Sciatic nerve (tissue), 2 donors: Measurements from ENCODE around the gene NPEPPS. TPM values are rescaled to one million over a fixed set of nuclear protein-coding genes. Genes with fewer than 3 reads are reported as not detected.
"Not testable (repeated sequence)": the region's sequence is repeated elsewhere in the genome, so short reads cannot be mapped to it uniquely, and the experiment has no call there.

ENCODE experiments used
- ATAC-seq: fragments of 200-7000 bp; cut with Tn5 transposase; one replicate; pipeline ENCODE4 v1.9.1; 2020; ENCODE audit warnings: mild to moderate bottlenecking, moderate library complexity
- DNase-seq: peaks from one replicate; pipeline ENCODE4 v3.0.0-alpha.2; 2020; ENCODE audit warnings: low spot score
- intact Hi-C: fragments of 100-400 bp; cut with DNase I; formaldehyde crosslinking; loops from one replicate; pipeline ENCODE4 v1.14.2; 2022
- total RNA-seq: library from RNA; stranded (reverse); fragmentation: NEBNext Ultra II Directional; extraction: Animal tissue kit (Norgen Biotek cat#: 25700); gene quantifications from one replicate; pipeline ENCODE4 v1.2.1, GENCODE V29; 2021
- donor health status: DM: no; HTN: no; CAD: no.
- donor health status: DM: no; HTN: no; CAD: no.

The NPEPPS gene
- total RNA-seq, 1 donor from 2014 or later: 142 TPM

DNA sequence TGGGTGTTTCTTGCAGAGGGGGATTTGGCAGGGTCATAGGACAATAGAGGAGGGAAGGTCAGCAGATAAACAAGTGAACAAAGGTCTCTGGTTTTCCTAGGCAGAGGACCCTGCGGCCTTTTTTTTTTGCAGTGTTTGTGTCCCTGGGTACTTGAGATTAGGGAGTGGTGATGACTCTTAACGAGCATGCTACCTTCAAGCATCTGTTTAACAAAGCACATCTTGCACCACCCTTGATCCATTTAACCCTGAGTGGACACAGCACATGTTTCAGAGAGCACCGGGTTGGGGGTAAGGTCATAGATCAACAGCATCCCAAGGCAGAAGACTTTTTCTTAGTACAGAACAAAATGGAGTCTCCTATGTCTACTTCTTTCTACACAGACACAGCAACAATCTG is 25.2 kb downstream of the NPEPPS start:
- DNase-seq, intact Hi-C loops, ATAC-seq: not testable (repeated sequence)

- ATAC-seq, DNase-seq, intact Hi-C loops: not testable (repeated sequence)
These were observed 29.7 kb downstream of the NPEPPS start for GRCh38 chr17:47560517-47561043.

DNA sequence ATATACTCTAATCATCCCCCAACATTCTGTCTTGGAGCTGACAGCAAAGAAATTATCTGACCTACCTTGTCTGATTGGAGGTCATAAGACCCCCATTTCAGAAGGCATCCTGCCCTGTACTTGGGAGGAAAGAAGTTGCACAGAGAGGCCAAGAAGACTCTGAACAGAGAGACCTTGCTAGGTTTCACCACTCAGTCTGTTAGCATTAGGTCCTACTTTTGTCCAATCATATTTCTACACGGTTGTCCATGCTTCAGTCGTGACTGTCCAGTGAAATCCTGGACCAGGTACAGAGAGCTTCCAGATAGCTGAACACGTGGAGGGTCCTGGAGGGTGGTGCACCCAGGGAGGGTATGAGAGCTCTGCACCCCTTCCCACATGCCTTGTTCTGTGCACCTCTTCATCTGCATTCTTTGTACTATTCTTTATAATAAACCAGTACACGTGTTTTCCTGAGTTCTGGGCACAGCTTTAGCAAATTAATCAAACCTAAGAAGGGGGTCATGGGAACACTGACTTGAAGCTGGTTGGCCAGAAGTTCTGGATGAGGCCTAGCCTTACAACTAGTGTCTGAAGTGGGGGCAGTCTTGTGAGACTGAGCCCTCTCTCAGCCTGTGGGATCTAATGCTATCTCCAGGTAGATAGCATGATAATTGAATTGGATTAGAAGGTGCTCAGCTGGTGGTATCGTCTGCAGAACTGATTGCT is 30.9 kb downstream of the NPEPPS start:
- ATAC-seq, intact Hi-C loops, DNase-seq: not testable (repeated sequence)

GRCh38 chr17:47562406-47562705 is 31.4 kb downstream of the NPEPPS start:
- DNase-seq, ATAC-seq, intact Hi-C loops: not testable (repeated sequence)

- DNase-seq, intact Hi-C loops, ATAC-seq: not testable (repeated sequence)
These were observed 36.4 kb downstream of the NPEPPS start for GRCh38 chr17:47567261-47567660.

DNA sequence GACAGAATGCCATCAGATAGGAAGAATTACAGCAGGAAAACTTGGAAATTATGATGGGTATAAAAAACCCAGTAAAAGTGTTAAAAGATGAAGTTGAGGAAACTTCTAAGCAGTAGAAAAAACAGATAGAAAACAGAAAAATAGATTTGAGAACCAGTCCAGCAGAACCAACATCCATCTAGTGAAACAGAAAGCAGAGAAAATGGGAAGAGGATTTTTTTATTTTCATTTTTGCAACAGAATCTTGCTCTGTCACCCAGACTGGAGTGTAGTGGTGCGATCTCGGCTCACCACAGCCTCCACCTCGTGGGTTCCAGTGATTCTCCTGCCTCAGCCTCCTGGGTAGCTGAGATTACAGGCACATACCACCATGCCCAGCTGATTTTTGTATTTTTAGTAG is 41.7 kb downstream of the NPEPPS start:
- ATAC-seq, DNase-seq, intact Hi-C loops: not testable (repeated sequence)

- ATAC-seq, intact Hi-C loops, DNase-seq: not testable (repeated sequence)
These were observed 51.5 kb downstream of the NPEPPS start for GRCh38 chr17:47582416-47582815.

GRCh38 chr17:47586378-47587055 is 55.6 kb downstream of the NPEPPS start:
- intact Hi-C loops, ATAC-seq, DNase-seq: not testable (repeated sequence)

- DNase-seq, intact Hi-C loops, ATAC-seq: not testable (repeated sequence)
These were observed 62.6 kb downstream of the NPEPPS start for GRCh38 chr17:47593522-47593921.

DNA sequence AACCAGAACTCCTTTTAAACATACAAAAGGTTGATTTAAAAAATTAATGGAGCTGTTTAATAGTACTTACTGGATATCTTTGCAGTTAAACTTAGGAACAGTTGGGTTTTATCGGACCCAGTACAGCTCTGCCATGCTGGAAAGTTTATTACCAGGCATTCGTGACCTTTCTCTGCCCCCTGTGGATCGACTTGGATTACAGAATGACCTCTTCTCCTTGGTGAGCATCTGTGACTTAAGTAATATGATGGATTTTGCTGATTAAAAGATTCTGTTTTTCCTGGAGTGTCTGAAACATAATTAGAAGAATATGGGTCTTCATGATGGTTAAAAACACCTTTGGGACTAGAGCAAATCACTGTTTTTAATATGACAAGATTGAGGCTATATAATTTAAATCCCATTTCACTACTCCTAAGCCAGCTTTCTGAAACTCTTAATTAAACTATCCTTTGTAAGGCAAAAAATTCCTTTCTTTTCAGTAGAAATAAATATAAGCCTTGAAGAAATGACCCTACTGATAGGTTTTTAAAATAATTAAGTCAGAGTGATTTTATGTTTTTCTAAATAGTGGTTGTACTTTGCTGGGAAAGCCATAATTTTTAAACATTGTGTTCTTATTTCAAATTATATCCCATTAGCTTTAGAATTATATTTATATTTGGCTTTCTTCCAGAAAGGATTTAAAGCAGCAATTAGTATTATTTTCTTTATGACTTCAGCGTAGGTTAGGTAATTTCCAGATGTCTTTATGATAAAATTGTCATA is 73.1 kb downstream of the NPEPPS start:
- intact Hi-C loops: no loop called here
- peak; percentile 58 for ATAC-seq
- no peak for DNase-seq

DNA sequence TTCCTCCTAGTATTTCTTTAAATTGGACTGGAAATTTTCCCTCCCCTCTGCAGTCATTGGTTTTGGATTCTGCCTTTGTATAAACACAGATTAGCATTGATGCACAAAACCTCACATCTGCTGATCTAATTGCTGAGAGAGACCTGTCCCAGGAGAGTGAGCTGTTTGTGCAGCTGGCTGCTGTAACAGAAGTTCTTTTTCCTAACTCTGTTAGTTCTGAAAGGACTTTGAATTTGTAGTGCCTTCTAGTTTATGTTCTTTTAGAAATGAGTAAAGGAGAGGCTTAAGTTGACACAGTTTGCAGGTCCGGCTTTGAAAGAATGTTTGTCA is 73.7 kb downstream of the NPEPPS start:
- ATAC-seq (peak; percentile 98), DNase-seq (no peak)
- intact Hi-C loops: no loop called here

DNA sequence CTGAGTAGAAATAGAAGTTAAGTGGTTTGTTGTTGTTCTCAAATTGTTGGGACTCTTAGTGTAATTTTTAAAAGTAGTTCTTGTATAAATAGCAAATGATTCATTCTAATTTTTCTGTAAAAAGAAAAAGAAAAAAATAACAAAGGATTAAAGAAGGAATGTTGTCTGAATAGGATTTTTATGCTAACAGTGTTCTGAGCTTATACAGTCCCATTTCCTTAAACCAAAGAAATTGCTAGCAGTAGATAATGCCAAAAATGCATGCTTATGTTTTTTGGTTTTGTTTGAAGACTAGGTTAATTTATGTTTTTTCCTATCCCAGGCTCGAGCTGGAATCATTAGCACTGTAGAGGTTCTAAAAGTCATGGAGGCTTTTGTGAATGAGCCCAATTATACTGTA is 74.1 kb downstream of the NPEPPS start:
- intact Hi-C loops: no loop called here
- ATAC-seq (no peak), DNase-seq (no peak)

DNA sequence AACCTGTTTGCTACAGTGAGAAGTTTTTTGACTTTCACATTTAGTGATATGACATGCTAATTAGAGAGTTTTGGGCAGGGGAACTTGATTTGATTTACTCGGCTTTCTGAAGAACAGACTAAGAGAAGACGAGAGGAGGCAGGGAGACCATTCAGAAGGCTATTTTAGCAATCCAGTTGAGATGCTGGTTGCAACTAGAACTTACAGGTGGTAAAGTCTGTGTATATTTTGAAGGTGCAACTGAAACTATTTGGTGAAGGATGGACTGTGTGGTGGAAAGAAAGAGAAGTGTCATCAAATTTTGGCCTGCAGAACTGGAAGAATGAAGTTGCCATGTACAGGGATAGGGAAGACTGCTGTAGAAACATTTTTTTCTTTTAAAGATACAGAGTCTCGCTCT is 76.6 kb downstream of the NPEPPS start:
- no peak for ATAC-seq
- intact Hi-C loops: no loop called here
- DNase-seq: no peak

- DNase-seq (no peak), ATAC-seq (no peak)
- intact Hi-C loops: no loop called here
These were observed 80.8 kb downstream of the NPEPPS start for GRCh38 chr17:47611372-47612350.

DNA sequence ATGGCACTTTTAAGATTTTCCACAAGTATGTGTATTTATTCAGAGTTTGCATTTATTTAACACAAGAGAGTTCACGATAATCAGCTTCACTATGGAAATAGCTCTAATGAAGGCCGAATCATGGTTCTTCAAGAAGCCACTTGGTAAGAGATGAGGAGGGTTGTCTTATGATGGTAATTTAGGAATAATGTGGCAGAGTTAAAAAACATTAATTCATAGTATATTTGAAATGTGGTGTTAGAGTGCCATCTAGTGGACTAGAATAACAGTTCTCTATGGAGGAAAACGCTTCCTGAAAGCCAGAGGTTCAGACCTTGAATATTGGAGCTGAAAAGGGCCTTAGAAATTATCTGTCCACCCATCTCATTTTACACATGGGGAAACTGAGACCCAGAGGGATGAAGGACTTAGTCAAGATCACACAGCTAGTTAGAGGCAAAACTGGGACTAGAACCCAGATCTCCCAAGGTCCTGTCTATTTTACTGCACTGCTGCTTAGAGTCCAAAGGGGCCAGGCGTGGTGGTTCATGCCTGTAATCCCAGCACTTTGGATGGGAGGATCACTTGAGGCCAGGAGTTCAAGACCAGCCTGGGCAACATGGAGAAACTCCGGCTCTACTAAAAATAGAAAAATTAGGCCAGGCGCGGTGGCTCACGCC is 85.0 kb downstream of the NPEPPS start:
- peak; percentile 80 for ATAC-seq
- intact Hi-C loops: no loop called here
- no peak for DNase-seq

- ATAC-seq: no peak
- intact Hi-C loops: no loop called here
- DNase-seq: no peak
These were observed 87.5 kb downstream of the NPEPPS start for GRCh38 chr17:47618410-47618809.

- ATAC-seq (no peak), DNase-seq (no peak)
- intact Hi-C loops: no loop called here
These were observed 89.8 kb downstream of the NPEPPS start for GRCh38 chr17:47620503-47621245.
